Calu3 (cell line): ENCODE results near the gene ONECUT2. TPM values are rescaled to one million over a fixed set of nuclear protein-coding genes. Genes with fewer than 3 reads are reported as not detected.

Source experiments
- BruUV-seq: library from RNA; stranded (reverse); fragments of 400-500 nt; replicated peaks from 2 replicates; lab custom pipeline; 2021; lab: Mats Ljungman, UMichigan
- CTCF ChIA-PET: fragments of 300-600 bp; sonication (Branson Sonifier 250); formaldehyde crosslinking; loops from one replicate; lab custom pipeline; 2022; ENCODE audit warnings: antibody characterized with exemption; lab: Charles Lee
- DNase-seq: peaks from one replicate; pipeline ENCODE4 v3.0.0; 2022
- H3K27ac Mint-ChIP-seq: one replicate; pipeline ENCODE4 v1.8.0; 2022; ENCODE audit warnings: mixed read lengths; ENCODE audit not compliant: unreplicated experiment
- H3K27me3 Mint-ChIP-seq: one replicate; pipeline ENCODE4 v1.8.0; 2022; ENCODE audit warnings: mixed read lengths; ENCODE audit not compliant: unreplicated experiment
- H3K36me3 Mint-ChIP-seq: one replicate; pipeline ENCODE4 v1.8.0; 2022; ENCODE audit warnings: mild to moderate bottlenecking, moderate library complexity, mixed read lengths; ENCODE audit not compliant: insufficient read depth, unreplicated experiment
- H3K4me1 Mint-ChIP-seq: one replicate; pipeline ENCODE4 v1.8.0; 2022; ENCODE audit warnings: mild to moderate bottlenecking, low read depth, mixed read lengths; ENCODE audit not compliant: unreplicated experiment
- H3K4me3 Mint-ChIP-seq: one replicate; pipeline ENCODE4 v1.8.0; 2022; ENCODE audit warnings: mild to moderate bottlenecking, low read depth, moderate library complexity, mixed read lengths; ENCODE audit not compliant: unreplicated experiment
- H3K9me3 Mint-ChIP-seq: one replicate; pipeline ENCODE4 v1.8.0; 2022; ENCODE audit warnings: low read depth, mixed read lengths; ENCODE audit not compliant: unreplicated experiment
- CTCF ChIP-seq: fragments of 200-600 bp; IDR thresholded peaks from one replicate; pipeline ENCODE4 v1.8.0; 2022; ENCODE audit warnings: antibody characterized with exemption; ENCODE audit not compliant: unreplicated experiment
- intact Hi-C: fragments of 100-400 bp; cut with micrococcal nuclease; formaldehyde crosslinking; loops from one replicate; pipeline ENCODE4 v1.10.0; 2022; ENCODE audit not compliant: unreplicated experiment
- total RNA-seq: library from RNA; stranded (reverse); gene quantifications from 2 replicates; pipeline ENCODE4 v1.2.3, GENCODE V29; 2022

Gene ONECUT2
- total RNA-seq, 1 experiment from 2014 or later, result 182 TPM

- intact Hi-C loops, result no loop called here
- H3K9me3 Mint-ChIP-seq, result no peaks in the 10 kb centered on the region
- no TSS peak for BruUV-seq
- H3K36me3 Mint-ChIP-seq, result peaks cover 100% of the 10 kb centered on the region
- no peak for TF ChIP-seq CTCF
- CTCF ChIA-PET, result interaction anchor here (2.3 kb wide), 1 partner anchor 569 kb away, joined by 10 read pairs; no protein-coding TSS in a partner anchor
- DNase-seq, result no peak
- H3K4me1 Mint-ChIP-seq, result peaks cover 12% of the 10 kb centered on the region
- H3K4me3 Mint-ChIP-seq, result peak overlapping the region; percentile 96
- no peaks in the 10 kb centered on the region for H3K27me3 Mint-ChIP-seq
- peak overlapping the region; percentile 79 for H3K27ac Mint-ChIP-seq
These were observed 2.2 kb downstream of the ONECUT2 start for GRCh38 chr18:57437402-57437765.

DNA sequence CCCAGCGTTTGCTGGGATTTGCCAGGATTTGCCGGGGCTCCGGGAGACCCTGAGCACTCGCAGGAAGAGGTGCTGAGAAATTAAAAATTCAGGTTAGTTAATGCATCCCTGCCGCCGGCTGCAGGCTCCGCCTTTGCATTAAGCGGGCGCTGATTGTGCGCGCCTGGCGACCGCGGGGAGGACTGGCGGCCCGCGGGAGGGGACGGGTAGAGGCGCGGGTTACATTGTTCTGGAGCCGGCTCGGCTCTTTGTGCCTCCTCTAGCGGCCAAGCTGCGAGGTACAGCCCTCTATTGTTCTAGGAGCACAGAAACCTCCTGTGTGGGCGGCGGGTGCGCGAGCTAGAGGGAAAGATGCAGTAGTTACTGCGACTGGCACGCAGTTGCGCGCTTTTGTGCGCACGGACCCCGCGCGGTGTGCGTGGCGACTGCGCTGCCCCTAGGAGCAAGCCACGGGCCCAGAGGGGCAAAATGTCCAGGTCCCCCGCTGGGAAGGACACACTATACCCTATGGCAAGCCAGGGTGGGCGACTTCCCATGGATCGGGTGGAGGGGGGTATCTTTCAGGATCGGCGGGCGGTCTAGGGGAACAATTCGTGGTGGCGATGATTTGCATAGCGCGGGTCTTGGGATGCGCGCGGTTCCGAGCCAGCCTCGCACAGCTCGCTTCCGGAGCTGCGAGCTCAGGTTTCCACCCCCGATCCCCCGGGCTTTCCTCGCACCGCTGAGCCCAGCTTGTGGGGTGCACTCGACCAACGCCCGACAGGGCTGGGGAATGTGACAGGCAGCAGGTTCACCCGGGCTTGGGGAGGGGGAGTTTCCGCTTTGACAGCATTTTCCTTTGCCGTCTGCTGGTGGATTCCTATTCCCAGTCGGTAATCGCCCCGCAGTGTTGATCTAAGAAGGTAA is 2.8 kb downstream of the ONECUT2 start:
- no peaks in the 10 kb centered on the region for H3K27me3 Mint-ChIP-seq
- peaks cover 100% of the 10 kb centered on the region for H3K36me3 Mint-ChIP-seq
- no TSS peak for BruUV-seq
- H3K27ac Mint-ChIP-seq, result peak overlapping the region; percentile 79
- no peaks in the 10 kb centered on the region for H3K9me3 Mint-ChIP-seq
- CTCF ChIA-PET, result interaction anchor here (0.7 to 2.3 kb wide), 2 partner anchors 8 to 570 kb away, joined by 3 to 10 read pairs; no protein-coding TSS in a partner anchor
- DNase-seq, result peak; percentile 73
- H3K4me3 Mint-ChIP-seq, result peak overlapping the region; percentile 96
- H3K4me1 Mint-ChIP-seq, result peaks cover 19% of the 10 kb centered on the region
- peak; percentile 64 for TF ChIP-seq CTCF
- intact Hi-C loops, result no loop called here

DNA sequence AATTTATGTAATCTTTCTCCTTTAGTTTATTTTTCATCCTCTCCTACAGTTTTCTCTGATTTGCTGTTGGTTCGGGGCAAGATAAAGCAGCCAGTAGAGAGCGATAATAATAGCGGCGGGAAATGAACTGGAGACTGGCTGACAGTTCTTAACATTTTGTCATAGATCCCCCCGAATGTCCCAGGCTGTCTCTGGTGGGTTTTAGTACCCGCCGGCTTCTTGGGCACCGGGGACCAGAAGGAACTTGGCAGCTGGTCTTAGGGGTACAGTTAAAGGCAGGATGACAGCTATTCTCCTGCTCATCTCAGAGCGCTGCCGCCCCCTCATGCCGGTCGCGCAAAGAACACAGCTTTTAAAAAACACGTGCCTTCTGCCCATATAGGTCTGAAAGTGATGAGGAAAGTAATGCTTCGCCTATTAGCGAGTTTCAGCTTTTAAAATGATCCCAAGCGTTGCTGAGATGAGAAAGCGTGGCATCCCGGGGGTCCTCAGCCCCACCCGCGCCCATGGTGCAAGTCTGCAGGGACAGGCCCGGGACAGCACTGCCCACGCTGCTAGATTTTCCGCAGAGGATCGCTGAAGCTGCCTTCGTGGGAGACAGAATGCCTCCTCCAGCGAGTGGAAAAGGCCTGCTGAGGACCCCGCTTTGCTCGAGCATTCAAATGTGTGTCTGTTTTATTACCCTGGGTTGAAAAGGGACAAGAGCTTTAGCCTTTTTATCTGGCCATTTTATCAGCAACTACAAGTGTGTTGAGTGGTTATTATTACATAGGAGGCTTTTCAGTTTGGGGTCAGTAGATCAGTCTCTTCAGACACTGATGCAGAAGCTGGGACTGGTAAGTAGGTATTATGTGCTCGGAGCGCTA is 3.8 kb downstream of the ONECUT2 start:
- H3K4me1 Mint-ChIP-seq, result peaks cover 28% of the 10 kb centered on the region
- no peaks in the 10 kb centered on the region for H3K27me3 Mint-ChIP-seq
- peak; percentile 17 for DNase-seq
- BruUV-seq, result no TSS peak
- CTCF ChIA-PET, result interaction anchor here (0.7 to 2.3 kb wide), 2 partner anchors 9 to 571 kb away, joined by 3 to 10 read pairs; no protein-coding TSS in a partner anchor
- no peaks in the 10 kb centered on the region for H3K9me3 Mint-ChIP-seq
- peak overlapping the region; percentile 79 for H3K27ac Mint-ChIP-seq
- peaks cover 100% of the 10 kb centered on the region for H3K36me3 Mint-ChIP-seq
- TF ChIP-seq CTCF, result no peak
- intact Hi-C loops, result no loop called here
- H3K4me3 Mint-ChIP-seq, result peak overlapping the region; percentile 96

DNA sequence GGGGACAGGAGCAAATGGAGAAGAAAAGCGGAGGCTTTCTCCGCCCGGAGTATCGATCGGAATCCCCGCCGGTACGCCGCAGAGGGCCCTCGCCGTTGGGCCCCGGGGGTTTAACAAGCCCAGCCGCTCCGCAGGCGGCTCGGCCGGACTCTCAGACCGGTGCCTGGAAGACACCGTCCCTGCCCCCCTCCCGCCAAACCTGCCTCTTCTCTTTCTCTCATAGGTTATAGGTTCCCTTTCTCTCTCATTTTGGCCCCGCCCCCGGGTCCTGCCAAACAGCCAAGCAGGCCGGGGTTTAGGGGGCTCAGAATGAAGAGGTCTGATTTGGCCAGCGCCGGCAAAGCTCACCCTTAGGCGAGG is 4.4 kb downstream of the ONECUT2 start:
- intact Hi-C loops, result no loop called here
- DNase-seq, result peak; percentile 87
- Mint-ChIP-seq H3K9me3 (no peaks in the 10 kb centered on the region), H3K4me1 (peaks cover 35% of the 10 kb centered on the region), H3K36me3 (peaks cover 100% of the 10 kb centered on the region), H3K4me3 (peak overlapping the region; percentile 96), H3K27me3 (no peaks in the 10 kb centered on the region), H3K27ac (peak overlapping the region; percentile 79)
- BruUV-seq, result no TSS peak
- no peak for TF ChIP-seq CTCF
- CTCF ChIA-PET, result interaction anchor here (2.3 kb wide), 1 partner anchor 572 kb away, joined by 10 read pairs; no protein-coding TSS in a partner anchor
